ENCODE results near the gene GARIN1A.

GRCh38 chr7:128673571-128673970 lies 1.5 kb downstream of the GARIN1A start:
- TF ChIP-seq EZH2phosphoT487 (IDR thresholded peaks at IDR 0.05; ENCODE audit: low read depth) (no peak), CTCF (IDR thresholded peaks at IDR 0.05; ENCODE audit: low read depth, low read length) (no peak)
